NCI-H1417 (cell line): ENCODE data around the gene DAP.
"Not testable (repeated sequence)": the region's sequence is repeated elsewhere in the genome, so short reads cannot be mapped to it uniquely, and the experiment has no call there.

ENCODE experiments used
- DNase-seq, 3 experiments: peaks; one replicate each; lab custom pipeline; 2025; lab: John Stamatoyannopoulos, UW

Gene DAP, protein sequence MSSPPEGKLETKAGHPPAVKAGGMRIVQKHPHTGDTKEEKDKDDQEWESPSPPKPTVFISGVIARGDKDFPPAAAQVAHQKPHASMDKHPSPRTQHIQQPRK

GRCh38 chr5:10761185-10761932 lies at the start of gene DAP:
DAP (minus strand) TSS chr5:10761234; CDS start chr5:10761068, 166 bp downstream.
- peak; percentile 92 to 97 (median 92) for DNase-seq

GRCh38 chr5:10808347-10809226 lies 47.6 kb upstream of the DAP start:
- DNase-seq = peak in 1 of 3 experiments; percentile 63

GRCh38 chr5:10801931-10802666 lies 41.1 kb upstream of the DAP start:
- DNase-seq = no peak

DNA sequence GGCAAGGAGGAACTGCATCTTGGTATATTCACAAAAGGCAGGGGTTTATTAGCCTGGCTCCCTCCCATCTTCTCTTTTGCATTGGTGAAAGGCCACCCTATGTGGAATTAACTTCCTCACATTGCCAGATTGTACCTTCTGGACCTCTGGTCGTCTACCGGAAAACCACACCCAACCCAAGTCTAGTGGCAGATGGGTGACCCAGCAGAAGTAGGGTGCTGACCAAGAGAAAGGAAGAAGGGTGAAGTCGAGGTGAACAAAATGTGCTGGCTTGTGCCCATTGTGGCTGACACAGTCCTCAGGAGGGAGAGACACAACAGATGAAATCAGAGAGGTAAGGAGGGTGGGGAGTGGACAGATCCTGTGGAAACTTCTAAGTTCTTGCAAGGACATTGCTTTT lies 39.8 kb upstream of the DAP start:
- DNase-seq = no peak

- no peak for DNase-seq
Observed at GRCh38 chr5:10797261-10797660, 36.2 kb upstream of the DAP start.

DNA sequence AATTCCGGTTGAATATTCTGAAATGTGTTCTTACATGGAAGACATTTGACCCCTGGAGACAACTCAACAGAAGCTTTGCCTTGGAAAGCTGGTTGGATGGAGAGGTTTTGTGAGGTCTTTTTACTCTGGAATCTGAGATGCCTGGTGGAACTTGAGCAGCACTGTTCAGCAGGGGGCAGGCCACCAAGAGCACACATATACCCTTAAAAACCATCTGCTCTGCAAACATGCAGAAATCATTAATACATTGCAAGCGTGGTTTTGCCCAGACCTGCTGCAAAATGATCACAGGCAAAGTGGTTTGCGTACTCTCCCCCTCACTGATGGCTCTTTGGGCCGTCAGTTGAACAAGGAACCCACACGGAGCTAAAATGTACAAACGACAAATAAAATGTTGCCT lies 32.8 kb upstream of the DAP start:
- peak in 1 of 3 experiments; percentile 31 for DNase-seq

GRCh38 chr5:10792336-10792735 lies 31.3 kb upstream of the DAP start:
- DNase-seq = no peak

DNA sequence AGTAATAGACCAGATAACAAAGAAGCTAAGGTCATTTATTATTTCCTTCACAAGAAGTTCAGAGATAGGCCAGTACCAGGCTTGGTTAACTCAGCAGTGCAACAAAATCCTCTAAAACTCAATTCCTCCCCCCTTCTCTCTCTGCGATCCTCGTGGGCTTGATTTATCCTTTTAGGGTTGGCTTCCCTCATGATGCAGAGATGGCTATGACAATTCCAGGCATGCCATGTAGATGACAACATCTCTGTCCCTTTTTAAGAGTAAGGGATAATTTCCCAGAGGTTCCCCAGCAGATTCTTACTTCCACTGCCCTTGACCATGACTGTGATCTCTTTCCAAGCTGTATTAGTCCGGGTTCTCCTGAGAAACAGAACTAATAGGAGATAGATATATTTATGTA lies 28.7 kb upstream of the DAP start:
- DNase-seq = no peak

GRCh38 chr5:10789021-10789420 lies 28.0 kb upstream of the DAP start:
- DNase-seq = no peak

DNA sequence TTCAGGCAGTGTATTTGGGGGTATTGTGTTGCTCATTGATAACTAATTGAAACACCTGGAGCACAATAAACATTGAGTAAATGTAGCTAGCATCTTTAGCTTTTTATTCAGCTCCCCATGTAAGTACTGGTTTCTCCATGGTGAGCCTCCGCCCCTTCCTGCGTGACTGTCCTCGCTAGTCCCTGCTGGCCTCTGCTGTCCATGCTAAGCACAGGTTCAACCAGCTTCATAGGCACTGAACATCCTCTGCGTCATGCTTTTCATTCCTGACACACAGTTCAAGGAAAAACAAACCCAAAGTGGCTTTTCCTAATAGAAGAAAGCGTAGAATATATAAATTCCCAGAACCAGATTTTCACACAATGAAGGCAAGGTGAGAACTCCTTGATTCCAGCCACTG lies 27.3 kb upstream of the DAP start:
- DNase-seq = no peak

DNA sequence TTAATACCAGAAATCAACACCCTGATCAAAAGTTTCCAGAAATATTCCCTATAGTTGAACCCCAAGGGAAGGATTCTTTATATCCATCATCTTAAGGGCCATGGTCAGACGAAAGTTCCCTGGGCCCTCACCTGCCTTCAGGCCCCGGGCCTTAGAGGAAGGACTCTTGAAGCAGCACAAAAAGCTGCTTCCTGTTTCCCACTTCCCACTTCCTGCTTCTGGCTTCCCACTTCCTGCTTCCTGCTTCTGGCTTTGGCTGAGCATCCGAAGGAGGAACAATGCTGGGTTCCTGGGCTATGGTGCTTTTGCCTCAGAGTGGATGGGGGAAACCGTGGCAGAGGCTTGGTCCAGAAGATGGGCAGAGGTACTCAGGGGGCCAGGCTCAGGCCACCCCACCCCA lies 25.8 kb upstream of the DAP start:
- DNase-seq = no peak

DNA sequence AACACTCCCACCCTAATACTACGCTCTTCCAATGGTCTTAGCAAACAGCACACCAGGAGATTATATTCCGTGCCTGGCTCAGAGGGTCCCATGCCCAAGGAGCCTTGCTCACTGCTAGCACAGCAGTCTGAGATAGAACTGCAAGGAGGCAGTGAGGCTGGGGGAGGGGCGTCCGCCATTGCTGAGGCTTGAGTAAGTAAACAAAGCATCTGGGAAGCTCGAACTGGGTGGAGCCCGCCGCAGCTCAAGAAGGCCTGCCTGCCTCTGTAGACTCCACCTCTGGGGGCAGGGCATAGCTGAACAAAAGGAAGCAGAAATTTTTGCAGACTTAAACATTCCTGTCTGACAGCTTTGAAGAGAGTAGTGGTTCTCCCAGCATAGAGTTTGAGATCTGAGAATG lies 19.2 kb upstream of the DAP start:
- not testable (repeated sequence) for DNase-seq

DNA sequence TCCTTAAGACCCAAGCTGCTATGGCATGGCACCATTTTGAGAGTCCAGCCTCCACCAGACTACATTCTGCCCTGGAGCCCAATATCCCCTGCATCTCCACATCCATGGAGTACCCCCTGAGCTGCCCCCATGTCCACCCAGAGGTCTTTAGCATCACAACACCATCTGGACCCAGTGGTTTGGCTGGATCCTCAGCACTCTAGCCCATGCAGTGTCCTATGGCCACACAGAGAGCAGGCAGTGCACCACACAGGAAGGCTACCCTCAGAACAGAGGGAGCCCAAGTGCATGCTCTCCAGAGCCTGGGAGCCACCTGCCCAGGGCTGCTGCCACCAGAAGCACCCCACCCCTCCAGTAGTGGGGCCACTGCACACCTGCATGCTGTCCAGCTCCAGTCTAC lies 18.6 kb upstream of the DAP start:
- no peak for DNase-seq

- no peak for DNase-seq
Observed at GRCh38 chr5:10778179-10778910, 17.3 kb upstream of the DAP start.

- DNase-seq = no peak
Observed at GRCh38 chr5:10775646-10776045, 14.6 kb upstream of the DAP start.

DNA sequence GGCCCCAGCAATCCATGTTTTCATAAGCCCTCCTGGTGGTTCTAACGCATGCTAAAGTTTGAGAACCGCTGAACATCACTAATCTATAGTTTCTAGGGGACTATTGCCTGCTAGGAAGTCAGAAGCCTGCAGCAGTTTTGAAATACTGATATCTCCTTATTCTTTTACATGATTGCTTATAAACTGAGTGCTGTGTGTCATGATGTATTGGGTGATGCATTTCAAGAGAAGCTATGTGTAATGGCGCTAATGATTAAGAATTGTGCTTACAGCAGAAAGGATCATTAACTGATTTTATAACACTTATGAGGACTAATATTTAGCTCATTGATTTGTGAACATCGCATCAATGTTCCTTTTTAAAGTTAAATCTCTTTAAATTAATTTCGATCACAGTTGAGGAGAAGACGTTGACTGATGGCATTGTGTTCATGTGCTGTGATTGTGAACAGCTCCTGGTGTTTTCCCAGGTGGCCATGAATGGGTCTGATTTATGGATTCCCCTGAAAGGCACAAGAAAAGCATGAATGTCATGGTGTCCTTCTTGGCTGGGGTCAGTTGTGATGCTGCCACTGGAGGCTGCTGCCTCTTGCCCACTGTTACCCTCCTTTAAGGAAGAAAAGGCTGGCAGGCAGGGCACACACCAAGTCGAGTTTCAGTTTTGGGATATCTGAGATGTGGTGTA lies 12.0 kb upstream of the DAP start:
- DNase-seq = no peak

GRCh38 chr5:10768328-10768899 lies 7.4 kb upstream of the DAP start:
- no peak for DNase-seq

DNA sequence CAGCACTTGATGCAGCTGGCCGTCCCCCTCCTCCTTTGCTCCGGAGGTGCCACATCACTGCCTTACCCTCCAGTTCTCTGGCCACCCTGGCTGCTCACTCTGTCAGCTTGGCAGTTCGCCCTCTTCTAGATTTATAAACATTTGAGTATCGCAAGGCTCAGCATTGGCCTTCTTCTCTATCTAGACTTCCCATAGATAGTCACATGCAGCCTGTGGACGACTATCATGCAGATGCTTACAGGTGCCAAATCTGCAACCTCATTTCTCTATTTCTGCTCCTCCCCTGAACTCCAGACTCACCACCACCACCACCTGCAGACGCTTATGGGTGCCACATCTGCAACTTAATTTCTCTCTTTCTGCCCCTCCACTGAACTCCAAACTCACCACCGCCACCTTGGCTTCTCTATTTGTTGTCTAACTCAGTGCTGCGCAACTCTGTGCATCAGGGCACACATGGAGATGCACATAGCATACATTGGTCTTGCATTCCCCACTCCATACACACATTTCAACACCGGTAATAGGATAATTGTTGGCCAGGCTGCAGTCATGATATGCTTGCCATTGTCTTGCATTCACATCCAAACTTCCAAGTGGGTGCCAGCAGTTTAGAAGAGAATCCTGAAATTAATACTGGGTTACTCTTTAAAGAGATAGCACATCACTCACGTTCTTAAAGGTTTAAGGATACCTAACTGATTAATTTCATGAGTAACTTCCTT lies 1.9 kb upstream of the DAP start:
- DNase-seq = no peak

DNA sequence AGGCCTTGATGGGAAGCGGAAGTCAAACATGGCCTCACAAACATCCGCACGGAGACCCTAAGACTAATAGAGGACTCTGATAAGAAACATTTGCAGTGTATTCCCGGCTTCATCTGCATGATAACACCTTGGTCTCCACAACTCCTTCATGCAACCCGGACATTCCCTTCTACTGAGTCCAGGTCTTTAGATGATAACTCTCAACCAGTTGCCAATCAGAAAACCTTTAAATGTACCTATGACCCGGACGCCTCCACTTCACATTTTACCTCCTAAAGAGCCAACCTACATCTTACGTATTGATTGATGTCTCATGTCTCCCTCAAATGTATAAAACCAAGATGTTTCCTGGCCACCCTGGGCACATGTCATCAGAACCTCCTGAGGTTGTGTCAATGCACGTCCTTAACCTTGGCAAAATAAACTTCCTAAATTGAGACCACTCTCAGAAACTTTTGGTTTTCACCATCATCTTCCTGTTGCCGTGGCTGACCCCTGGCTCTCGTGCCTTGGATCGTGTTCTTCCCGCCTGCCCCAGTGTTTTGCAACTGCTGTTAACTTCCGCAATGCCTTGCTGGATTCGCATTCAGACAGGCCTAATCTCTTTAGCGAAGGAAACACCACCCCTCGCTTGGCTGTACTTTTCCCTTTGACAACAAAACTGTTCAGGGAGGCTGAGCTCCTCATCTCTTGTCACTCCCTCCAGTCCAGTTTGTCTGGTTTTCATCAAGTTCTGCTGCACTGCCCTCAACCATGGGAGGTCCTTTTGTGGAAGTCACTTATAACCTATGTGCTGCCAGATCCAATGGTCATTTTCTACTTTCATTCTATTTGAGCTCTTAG lies 1.1 kb upstream of the DAP start:
- DNase-seq = peak in 1 of 3 experiments; percentile 59
